ENCODE data around the gene ENPP3.

GRCh38 chr6:131692589-131692988, 55.5 kb downstream of the ENPP3 start:
- TF ChIP-seq, protein P1, sequence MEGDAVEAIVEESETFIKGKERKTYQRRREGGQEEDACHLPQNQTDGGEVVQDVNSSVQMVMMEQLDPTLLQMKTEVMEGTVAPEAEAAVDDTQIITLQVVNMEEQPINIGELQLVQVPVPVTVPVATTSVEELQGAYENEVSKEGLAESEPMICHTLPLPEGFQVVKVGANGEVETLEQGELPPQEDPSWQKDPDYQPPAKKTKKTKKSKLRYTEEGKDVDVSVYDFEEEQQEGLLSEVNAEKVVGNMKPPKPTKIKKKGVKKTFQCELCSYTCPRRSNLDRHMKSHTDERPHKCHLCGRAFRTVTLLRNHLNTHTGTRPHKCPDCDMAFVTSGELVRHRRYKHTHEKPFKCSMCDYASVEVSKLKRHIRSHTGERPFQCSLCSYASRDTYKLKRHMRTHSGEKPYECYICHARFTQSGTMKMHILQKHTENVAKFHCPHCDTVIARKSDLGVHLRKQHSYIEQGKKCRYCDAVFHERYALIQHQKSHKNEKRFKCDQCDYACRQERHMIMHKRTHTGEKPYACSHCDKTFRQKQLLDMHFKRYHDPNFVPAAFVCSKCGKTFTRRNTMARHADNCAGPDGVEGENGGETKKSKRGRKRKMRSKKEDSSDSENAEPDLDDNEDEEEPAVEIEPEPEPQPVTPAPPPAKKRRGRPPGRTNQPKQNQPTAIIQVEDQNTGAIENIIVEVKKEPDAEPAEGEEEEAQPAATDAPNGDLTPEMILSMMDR (conservative IDR thresholded peaks at IDR 0.05; ENCODE audit: low read length) = no peak
- TF ChIP-seq EZH2phosphoT487 (IDR thresholded peaks at IDR 0.05; ENCODE audit: borderline replicate concordance, low read depth, low read length) = no peak

All from OCI-LY7 (cell line).